AG20443 (cell line): ENCODE results near the gene MEGF6.
"Not testable (repeated sequence)": the region's sequence is repeated elsewhere in the genome, so short reads cannot be mapped to it uniquely, and the experiment has no call there.

Experiments used
- DNase-seq: peaks from one replicate; pipeline ENCODE4 v3.0.0; 2012; ENCODE audit warnings: low spot score, mixed read lengths

MEGF6 gene

DNA sequence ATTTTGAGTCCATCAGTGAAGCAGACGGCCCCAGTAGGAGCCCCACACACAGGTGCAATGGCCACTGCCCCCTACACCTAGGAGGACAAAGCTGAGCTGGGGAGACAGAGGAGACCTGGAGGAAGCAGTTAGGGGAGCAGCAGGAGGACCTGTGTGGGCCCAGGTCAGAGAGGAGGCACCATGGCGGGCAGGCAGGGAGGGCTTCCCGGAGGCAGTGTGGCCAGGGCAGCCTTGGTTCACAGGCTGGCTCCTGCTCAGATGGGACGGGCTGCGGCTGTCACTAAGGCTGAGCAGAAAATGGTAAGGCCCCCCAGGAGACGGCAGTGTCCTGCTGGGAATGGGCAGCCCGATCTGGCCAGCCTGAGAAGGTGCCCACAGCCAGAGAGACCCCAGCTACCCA, 15.4 kb downstream of the MEGF6 start:
- no peak for DNase-seq

DNA sequence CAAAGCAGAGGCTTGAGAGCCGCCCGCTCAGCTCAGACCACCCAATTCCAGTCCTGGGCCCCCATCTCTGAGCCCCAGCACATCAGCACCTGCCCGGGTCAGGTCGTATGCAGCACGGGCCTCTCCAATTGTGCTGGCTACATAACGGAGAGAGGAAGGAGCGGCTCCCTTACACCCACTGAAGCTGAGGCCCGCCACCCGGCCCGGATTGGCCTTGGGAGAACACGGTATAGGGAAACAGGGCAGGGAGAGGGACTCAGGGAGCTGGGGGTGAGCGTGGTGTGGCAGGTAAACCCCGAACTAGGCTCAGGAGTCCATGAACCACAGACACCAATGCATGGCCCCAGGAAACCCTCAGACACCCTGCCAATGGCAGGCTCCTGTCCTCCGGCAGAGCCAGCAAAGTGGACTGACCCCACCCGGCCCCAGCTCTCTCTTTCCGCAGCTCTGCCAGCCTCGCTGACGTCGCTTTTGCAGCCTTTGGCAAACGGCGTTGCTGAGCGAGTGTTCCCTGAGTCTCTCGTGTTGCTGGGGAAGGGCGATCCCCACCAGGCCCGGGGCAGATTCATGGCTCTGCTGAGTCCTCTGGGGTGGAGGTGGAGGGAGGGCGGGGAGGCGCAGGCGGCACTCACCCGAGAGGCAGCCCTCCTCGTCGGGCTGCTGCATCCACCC, 16.5 kb downstream of the MEGF6 start:
- peak; percentile 54 for DNase-seq

GRCh38 chr1:3593745-3594144, 17.6 kb downstream of the MEGF6 start:
- DNase-seq: no peak

DNA sequence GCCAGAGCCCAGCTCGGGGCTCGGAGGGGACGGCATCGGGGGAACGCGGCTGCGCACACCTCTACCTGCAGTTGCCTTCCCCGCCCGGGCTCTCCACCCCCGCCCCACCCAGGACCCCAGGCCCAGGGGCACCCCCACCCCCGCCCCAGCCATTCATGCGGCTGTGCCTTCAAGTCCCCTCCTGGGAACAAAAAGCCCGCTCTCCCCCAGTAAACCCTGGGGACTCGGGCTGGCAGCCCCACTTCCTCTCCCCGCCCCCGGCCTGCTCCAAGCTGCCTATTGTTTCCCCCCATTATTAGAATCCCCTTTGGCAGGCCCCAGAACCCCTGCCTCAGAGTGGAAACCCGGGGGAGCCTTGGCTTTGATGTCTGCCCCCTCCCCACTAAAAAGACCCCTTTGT, 18.0 kb downstream of the MEGF6 start:
- DNase-seq: no peak

- no peak for DNase-seq
These were observed 20.1 kb downstream of the MEGF6 start for GRCh38 chr1:3590951-3591865.

DNA sequence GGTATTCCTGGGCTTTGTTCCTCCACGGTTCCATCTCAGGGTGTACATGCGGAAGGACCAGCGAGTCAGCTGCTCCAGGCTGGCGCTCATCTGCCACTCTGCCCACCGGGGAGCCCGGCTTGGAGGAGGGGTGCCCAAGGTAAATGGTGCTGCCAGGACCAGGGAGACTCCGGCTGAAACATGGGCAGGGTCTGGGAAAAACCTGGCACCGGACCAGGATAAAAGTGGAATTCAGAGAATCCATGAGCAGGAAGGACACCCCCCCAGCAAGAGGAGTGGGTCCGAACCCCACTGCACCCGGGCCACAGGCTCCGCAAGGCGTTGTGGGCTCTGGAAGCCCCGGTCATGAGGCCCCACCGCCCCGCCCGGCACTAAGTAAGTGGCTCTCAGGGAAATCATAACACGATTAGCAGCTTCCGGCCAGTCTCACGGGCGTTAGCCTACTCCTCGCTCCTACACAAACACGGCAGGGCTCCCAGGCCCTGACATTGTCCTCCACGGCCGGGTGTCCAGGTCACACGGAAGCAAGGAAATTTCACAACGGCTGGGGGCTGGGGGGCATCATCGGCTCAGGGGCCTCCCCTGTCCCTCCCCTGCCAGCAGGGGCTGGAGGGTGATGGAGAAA, 21.1 kb downstream of the MEGF6 start:
- DNase-seq: no peak

DNA sequence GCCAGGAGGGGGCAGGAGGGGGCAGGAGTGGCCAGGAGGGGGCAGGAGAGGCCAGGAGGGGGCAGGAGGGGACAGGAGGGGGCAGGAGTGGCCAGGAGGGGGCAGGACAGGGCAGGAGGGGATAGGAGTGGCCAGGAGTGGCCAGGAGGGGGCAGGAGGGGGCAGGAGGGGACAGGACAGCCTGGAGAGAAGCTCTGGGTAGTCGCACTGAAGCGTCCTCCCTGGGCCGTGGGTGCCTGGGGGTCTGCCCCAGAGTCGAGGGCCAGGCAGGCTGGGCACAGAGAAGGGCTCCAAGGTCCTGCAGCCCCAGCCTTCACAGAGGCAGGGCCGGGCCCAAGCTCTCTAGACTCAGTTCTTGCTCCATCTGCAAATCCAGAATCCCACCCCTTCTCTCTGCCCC, 22.9 kb downstream of the MEGF6 start:
- no peak for DNase-seq

- no peak for DNase-seq
These were observed 24.1 kb downstream of the MEGF6 start for GRCh38 chr1:3586986-3587759.

DNA sequence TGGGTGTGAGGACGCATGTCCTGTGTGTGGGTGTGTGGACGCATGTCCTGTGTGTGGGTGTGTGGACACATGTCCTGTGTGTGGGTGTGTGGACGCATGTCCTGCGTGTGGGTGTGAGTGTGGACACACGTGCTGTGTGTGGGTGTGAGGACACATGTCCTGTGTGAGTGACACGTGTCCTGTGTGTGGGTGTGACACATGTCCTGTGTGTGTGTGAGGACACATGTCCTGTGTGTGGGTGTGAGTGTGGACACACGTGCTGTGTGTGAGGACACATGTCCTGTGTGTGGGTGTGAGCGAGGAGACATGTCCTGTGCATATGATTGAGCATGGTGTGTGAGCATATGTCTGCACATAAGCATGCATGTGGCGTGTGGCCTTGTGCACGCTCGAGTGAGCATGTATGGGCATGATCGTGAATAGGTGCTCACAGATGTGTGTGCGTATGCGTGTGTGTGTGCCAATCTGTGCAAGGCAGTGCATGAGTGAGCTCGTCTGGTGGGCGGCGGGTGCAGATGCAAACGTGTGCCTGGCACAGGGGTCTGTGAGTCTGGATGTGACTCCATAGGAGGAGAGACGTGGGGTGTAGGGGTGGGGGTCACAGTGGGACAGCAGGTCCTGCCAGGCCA, 25.3 kb downstream of the MEGF6 start:
- no peak for DNase-seq

DNA sequence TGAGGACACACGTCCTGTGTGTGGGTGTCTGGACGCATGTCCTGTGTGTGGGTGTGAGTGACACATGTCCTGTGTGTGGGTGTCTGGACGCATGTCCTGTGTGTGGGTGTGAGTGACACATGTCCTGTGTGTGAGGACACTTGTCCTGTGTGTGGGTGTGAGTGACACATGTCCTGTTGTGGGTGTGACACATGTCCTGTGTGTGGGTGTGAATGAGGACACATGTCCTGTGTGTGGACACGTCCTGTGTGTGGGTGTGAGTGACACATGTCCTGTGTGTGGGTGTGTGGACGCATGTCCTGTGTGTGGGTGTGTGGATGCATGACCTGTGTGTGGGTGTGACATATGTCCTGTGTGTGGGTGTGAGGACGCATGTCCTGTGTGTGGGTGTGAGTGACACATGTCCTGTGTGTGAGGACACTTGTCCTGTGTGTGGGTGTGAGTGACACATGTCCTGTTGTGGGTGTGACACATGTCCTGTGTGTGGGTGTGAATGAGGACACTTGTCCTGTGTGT, 25.9 kb downstream of the MEGF6 start:
- not testable (repeated sequence) for DNase-seq

DNA sequence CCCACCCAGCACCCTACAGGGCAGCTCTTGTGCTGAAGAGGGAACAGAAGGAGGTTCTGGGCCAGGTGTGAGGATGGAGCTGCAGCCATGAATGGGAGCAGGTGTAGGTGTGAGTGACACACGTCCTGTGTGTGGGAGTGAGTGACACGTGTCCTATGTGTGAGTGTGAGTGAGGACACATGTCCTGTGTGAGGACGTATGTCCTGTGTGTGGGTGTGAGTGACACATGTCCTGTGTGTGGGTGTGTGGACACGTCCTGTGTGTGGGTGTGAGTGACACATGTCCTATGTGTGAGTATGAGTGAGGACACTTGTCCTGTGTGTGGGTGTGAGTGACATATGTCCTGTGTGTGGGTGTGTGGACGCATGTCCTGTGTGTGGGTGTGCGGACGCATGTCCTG, 26.4 kb downstream of the MEGF6 start:
- DNase-seq: no peak

- not testable (repeated sequence) for DNase-seq
These were observed 27.6 kb downstream of the MEGF6 start for GRCh38 chr1:3583751-3584150.

GRCh38 chr1:3581296-3582036, 29.8 kb downstream of the MEGF6 start:
- DNase-seq: no peak

DNA sequence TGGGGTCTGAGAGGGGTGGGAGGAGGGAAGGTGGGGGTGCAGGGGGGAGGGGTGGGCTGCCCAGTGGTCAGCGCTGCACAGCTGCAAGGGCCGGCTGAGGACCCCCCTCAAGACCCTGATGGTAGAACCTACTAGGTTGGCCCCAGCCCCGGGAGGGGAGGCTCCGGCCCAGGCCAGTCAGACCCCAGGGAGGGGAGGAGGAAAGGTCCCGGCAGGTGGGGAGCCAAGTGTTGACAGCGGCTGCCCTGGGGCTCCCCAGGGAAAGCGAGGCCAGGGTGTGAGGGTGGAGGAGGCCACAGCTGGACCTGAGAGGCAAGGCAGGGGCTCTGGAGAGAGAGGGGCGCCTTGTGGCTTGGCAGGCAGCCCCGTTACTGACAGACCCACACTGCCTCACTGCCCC, 31.1 kb downstream of the MEGF6 start:
- no peak for DNase-seq

DNA sequence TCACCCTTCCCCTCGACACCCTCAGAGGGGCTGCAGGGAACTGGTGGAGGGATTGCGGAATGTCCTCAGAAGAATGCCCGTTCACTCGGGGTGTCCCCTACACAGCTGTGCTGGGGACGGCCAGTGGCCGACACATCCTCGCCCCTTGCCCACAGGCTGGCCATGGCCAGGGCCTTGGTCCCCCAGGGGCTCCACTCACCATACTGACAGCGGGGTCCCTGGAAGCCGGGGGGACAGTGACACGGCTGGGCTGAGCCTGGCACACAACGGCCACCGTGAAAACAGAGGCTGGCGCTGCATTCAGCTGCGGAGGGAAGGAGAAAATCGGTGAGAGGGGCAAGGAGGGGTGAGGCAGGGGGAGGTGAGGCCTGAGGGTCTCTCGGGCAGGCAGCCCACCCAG, 31.7 kb downstream of the MEGF6 start:
- no peak for DNase-seq

DNA sequence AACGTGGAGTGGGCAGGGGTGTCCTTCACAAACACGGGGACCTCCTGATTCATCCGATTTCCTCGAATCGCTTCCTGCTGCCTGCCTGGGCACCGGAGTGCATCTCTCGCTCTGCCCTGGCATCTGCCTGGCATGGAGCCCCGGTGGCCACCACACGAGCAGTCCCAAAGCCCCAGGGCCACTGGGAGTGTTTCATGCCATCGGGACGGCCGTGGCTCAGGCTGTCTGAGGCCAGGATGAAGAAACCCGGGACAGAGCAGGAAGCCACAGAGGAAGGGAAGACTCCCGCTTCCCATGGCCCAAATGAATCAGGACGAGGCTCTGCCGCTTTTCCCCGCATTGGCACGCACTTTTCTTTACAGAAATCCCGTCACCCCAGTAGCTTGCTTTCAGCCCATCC, 32.4 kb downstream of the MEGF6 start:
- no peak for DNase-seq

DNA sequence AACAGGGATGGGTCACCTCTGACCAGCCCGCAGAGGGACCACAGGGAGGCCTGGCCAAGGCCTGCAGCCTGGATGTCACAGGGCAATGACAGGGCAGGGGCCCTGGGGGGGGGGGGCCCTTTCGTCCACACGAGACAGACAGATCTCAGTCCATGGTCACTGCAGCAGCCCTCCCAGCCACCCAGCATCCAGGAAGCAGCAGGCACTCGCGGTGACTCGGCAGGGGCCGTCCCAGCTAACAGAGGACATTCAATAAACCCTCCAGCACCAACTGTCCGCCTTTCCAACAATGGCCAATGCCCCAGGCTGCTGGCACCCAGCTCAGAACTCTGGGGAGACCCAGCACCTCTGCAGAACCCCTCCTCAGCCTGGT, 32.9 kb downstream of the MEGF6 start:
- DNase-seq: no peak

GRCh38 chr1:3577711-3578432, 33.4 kb downstream of the MEGF6 start:
- no peak for DNase-seq

DNA sequence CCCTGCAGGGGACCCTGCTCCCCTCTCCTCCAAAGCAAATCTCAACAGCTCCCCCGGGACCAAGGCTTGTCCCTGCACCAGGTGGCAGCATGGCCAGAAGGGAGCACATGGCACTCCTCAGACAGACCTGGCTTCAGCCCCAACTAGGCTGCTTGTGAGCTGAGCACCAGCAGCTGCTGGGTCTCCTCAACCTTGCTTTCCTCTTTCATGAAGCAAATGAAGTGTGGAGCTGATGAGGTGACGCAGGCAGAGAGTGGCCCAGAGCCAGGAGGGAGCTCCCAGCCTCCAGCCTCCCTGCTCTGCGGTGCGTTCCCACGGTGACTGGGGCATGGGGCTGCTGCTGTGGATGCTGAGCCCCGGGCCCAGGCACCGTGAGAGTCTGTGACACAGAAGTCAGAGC, 34.0 kb downstream of the MEGF6 start:
- DNase-seq: no peak

GRCh38 chr1:3575993-3576392, 35.3 kb downstream of the MEGF6 start:
- no peak for DNase-seq
